NCI-H187 (cell line): ENCODE data around the gene ADAD2.

Source experiments
- DNase-seq, 2 experiments: peaks; one replicate each; lab custom pipeline; 2025; lab: John Stamatoyannopoulos, UW

Gene ADAD2

DNA sequence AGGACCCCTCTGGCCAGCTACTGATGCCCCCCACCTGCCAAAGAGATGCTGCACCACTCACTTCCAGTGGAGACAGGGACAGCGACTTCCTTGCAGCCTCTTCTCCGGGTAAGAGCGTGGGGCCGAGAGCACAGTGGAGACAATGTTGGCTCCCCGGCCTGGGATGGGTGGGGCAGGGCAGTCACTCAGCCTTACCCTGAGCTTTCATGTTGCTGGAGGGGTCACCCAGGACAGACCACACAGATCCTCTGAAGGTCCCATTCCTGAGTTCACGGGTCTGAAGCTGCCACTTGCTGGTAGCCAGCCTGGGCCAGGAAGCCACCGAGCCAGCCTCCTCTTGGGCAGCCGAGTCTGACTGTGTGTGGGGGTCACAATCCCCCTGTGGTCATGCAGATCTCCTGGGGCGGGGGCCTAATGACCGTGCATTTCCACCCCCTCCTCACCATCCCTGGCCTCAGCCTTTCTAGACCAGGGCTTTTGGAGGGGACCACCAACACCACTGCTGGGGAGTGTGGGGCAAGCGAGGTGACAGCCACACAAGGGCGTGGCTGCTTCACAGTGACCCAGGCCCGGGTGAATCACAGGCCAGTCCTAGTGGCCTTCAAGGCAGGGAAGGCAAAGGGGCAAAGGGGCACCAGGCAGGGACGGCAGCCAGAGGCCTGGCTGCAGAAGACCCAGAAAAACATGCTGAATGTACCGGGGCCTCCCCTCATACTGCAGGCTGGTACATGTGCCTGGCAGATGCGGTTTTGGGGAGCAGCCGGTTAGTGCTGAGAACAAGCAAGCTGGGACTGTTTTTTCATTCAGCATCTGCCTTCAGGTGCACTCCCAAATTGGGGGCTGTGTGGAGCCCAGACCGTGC lies 14.5 kb upstream of the ADAD2 start:
- no peak for DNase-seq

- no peak for DNase-seq
These were observed 13.2 kb upstream of the ADAD2 start for GRCh38 chr16:84177741-84178073.

- no peak for DNase-seq
These were observed 12.7 kb upstream of the ADAD2 start for GRCh38 chr16:84178146-84178765.

GRCh38 chr16:84178892-84179611 lies 11.9 kb upstream of the ADAD2 start:
- no peak for DNase-seq

GRCh38 chr16:84179612-84180320 lies 11.2 kb upstream of the ADAD2 start:
- no peak for DNase-seq

GRCh38 chr16:84180519-84181140 lies 10.3 kb upstream of the ADAD2 start:
- no peak for DNase-seq

- no peak for DNase-seq
These were observed 9.6 kb upstream of the ADAD2 start for GRCh38 chr16:84181144-84181915.

GRCh38 chr16:84182104-84182503 lies 8.9 kb upstream of the ADAD2 start:
- no peak for DNase-seq

DNA sequence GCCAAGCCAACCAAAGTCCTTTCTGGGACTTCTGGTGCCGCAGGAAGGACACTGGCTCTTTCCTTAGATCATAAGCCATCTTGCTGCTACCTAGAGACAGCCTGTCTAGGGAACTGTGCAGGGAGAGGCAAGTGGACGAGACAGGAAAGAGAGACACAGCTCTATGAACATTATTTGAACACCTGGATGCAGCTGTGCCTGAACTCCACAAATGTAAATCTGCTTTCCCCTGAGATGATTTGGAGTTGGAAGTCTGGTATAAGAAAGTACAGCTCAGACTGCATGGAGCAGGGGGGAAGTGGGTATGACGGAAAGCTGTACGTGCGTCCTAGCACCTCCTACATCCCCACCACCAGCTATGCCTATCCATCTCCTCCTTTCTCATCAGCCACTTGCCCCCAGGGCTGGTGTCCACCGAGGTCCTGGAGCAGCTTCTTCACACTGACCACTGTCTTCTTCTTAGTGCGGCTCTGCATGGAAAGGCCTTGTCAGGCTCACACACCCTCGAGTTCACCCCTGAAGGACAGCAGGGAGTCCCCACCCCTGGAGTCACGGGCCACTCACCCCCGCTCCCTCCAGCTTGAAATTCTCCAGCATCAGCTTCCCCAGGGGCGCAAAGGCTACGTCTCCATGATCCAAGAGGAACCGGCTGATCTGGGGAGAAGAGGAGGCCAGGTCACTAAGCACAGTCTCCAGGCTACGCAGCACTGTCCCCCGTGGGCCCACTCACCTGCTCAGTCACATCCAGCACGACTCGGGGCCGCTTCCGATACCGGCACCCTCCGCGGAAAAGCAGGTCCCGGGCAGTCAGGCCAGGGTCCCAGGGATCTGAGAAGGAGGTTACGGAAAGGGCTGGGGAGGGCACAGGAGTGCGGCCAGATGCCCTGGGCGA lies 8.0 kb upstream of the ADAD2 start:
- DNase-seq = no peak

- DNase-seq = no peak
These were observed 7.4 kb upstream of the ADAD2 start for GRCh38 chr16:84183572-84183875.

DNA sequence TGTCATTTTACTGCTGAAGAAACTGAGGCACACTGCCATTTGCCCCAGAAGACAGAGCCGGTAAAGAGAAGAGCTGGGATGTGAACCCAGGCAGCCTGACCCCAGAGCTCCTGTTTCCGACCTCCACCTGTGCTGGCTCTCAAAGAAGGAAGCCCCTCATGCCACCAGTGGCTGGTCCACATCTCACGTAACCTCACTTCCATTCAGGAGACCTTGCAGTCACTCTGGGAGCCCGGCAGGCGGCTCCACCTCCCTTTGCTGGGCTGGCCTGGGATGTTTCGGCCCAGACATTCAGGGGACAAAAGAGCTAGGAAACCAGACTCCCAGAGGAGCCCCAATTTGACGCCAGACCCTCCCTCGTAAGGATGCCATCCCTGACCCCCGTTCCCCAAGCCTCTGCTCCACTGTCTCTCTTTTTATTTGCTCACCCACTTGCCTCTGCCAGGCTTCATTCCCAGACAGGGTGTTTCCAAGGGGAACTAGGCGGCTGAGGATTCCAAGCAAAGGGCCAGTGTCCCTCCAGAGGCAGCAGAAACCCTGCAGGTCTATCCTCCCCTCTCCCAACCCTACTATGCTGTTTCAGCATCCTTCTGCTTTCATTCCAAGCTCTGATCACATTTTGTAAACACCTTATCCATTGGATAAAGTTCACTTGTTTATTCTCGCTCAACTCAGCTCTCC lies 6.9 kb upstream of the ADAD2 start:
- DNase-seq = no peak

GRCh38 chr16:84184775-84185174 lies 6.2 kb upstream of the ADAD2 start:
- DNase-seq = no peak

GRCh38 chr16:84186685-84187437 lies 4.1 kb upstream of the ADAD2 start, which contains the start of gene TAF1C:
TAF1C (minus strand) TSS chr16:84187057; CDS start chr16:84184988, 2,069 bp downstream.
- DNase-seq = peak; percentile 65 to 82

DNA sequence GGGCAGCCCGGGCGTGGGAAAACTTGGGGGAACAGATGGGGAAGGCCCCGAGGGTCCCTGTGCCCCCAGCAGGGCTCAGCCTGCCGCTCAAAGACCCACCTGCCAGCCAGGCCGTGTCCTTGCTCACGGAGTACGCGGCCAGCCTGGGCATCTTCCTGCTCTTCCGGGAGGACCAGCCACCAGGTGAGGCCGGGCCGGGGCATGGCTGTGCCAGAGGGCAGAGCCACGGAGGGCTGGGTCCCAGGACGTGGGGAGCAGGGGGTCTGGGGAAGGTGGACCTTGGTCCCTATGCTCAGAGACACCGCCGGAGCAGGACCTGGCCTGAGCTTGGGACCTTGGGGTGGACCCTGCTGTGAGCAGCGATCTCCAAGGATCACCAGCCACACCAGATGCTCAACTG lies 509 bp downstream of the ADAD2 start:
- DNase-seq = no peak

DNA sequence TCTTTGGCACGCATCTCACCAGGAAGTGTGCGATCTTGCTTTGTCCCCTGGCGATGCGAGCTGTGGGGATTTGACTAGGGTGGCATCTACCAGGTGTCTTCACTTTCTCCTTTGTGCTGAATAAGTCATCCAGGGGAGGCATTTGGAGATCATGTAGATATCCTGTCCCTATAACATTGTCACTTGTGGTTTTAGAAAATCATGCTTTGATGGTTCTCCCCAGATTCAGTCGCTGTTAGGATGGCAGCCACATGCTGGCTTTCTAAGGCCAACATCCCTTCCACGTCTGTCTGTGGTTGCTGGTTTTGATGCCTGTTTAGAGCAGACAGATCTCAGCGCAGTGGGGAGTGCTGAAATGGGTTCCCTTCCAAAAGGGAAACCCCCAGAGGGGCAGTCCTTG lies 2.5 kb downstream of the ADAD2 start:
- DNase-seq = no peak

DNA sequence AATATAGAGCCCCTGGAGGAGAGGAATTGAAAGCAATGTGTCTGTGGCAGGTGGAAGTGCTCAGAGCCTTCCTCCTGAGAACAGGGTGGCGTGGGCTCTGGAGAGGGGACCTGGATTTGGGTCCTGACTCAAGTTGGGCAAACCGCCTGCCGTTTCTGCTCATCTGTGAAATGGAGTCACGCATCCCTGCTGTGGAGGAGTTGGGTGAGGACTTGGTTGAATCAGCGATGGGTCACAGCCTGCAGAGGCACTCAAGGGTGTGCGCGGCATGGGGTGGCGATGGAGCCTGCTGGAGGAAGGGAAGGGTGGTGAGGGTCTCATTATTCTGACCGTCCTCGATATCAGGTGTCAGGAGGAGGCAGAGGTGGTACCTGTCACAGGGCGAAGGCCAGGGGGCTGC lies 3.1 kb downstream of the ADAD2 start:
- no peak for DNase-seq

GRCh38 chr16:84194470-84195200 lies 3.7 kb downstream of the ADAD2 start:
- DNase-seq = peak; percentile 14 to 54
